NCI-H2107 (cell line): ENCODE data around the gene SMIM11.
"Not testable (repeated sequence)": the region's sequence is repeated elsewhere in the genome, so short reads cannot be mapped to it uniquely, and the experiment has no call there.

Experiments
- DNase-seq: peaks from one replicate; lab custom pipeline; 2025; lab: John Stamatoyannopoulos, UW

SMIM11 gene

DNA sequence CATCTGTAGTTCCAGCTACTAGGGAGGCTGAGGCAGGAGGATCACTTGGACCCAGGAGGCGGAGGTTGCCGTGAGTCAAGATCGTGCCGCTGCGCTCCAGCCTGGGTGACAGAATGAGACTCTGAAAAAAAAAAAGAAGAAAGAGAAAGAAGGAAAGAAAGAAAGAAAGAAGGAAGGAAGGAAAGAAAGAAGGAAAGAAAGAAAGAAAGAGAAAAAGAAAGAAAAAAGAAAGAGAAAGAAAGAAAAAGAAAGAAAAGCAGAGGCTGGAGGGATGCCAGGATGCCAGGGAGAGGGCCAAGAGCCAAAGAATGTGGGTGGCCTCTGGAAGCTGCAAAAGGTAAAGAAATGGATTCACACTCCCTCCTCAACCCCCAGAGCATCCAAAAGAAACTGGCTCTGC, 19.7 kb upstream of the SMIM11 start:
- DNase-seq = no peak

DNA sequence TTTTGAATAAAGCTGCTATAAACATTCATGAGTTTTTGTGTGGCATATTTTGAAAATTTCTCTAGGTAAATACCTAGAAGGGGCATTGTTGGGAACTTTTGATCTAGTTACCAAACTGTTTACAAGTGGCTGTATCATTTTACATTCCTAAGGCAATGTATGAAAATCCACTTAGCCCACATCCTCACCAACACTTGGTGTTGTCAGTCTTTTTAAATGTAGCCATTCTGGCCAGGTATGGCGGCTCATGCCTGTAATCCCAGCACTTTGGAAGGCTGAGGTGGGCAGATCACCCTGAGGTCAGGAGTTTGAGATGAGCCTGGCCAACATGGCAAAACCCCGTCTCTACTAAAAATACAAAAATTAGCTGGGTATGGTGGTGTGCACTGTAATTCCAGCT, 17.4 kb upstream of the SMIM11 start:
- DNase-seq = no peak

DNA sequence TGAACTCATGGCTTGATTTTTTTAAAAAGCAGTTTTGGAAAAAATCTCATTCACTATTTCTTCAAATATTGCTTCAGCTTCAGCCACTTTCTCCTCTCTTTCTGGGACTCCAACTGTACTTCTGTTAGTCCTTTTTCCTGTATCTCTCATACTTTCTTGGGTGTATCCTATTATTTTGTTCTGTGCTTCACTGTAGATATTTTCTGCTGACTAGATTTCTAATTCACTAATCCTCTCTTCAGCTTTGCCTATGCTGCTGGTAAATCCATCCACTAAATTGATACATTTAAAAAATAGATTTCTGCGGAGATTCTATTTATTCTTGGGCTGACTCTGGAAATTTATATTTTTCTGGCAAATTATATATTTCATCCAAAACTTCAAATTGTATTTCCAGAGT, 16.4 kb upstream of the SMIM11 start:
- no peak for DNase-seq

DNA sequence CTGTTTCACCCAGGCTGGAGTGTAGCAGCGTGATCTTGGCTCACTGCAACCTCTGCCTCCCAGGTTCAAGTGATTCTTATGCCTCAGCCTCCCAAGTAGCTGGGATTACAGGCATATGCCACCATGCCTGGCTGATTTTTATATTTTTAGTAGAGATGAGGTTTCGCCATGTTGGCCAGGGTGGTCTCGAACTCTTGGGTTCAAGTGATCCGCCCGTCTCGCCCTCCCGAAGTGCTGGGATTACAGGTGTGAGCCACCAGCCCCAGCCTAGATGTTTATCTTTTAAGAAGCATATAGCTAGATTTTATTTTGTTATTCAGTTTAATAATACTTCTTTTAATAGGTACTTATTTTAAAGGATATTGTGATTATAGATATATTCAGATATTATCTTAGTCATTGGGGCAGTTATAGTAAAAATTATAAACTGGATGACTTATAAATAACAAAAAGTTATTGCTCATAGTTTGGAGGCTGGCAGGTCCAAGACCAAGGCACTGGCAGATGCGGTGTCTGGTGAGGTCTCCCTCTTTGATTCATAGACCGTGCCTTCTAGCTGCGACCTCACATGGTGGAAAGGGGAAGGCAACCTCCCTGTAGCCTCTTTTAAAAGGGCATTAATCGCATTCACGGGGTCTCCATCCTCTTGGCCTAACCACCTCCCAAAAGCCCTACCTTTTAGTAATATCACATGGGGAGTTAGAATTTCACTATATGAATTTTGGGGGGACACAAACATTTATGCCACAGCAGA, 14.6 kb upstream of the SMIM11 start:
- no peak for DNase-seq

DNA sequence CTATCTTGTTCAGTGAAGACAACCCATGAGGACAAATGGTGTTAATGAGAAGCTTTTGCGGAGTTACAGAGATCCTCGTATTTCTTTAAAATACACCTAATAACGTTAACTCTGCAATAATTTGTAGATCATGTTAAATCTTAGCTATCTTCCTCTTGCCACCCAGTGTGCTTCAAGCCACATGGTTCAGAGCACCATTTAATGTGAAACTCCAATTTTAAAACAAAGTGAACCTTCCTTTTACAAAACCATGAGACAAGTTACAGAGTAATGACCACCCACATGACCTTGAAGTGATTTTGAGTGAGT, 13.2 kb upstream of the SMIM11 start:
- DNase-seq = no peak

DNA sequence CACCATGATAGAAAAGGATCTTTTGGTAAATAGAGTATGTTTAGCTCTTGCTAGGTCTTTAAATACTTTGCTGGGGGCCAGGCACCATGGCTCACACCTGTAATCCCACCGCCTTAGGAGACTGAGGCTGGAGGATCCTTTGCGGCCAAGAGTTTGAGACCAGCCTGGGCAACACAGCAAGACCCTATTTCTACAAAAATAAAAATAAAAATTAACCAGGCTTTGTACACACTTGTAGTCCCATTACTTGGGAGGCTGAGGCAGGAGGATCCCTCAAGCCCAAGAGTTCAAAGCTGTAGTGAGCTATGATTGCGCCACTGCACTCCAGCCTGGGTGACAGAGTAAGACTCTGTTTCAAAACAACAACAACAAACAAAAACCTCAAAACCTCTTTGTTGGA, 12.6 kb upstream of the SMIM11 start:
- no peak for DNase-seq

DNA sequence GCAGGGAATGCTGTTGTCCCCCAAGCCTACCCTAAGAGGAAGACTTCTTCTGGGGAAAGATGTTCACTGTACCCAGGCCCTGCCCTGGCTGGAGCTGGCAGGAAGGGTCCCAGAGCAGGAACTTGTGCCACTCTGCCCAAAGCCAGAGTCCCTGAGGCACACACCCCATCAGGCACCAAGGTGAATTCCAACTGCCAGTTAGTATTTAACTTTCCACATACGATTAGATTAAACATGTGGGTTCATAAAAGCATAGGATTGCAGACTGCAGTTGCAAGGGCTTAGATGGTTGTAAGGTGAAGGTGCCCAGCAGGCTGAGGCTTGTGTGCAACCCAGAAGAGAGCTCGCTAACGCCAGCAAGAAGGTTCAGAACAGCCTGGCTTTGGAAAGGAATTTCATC, 11.6 kb upstream of the SMIM11 start, which contains the start of gene KCNE2:
TSS of gene KCNE2 (plus strand) at position 274 of the 400 bp plus-strand sequence. CDS start 6,473 bp downstream, outside the sequence.
- no peak for DNase-seq

DNA sequence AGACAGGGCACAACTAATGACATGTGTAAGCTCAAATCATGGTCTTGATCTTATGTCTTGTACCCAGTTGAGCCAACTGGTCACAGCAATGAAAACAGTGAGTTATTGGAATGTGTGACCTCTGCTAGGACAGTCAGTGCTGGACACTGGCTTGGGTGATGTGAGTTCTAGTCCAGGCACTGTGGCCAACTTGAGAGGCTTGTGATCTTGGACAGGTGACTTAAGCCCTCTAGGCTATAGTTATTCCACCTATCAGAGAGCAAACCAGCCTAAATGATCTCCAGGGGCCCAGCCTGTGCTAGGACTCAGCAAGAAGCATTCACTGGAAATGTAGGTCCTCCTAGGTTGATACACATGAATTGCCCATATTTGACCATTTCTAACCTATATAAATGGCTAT, 10.4 kb upstream of the SMIM11 start:
- DNase-seq = no peak

DNA sequence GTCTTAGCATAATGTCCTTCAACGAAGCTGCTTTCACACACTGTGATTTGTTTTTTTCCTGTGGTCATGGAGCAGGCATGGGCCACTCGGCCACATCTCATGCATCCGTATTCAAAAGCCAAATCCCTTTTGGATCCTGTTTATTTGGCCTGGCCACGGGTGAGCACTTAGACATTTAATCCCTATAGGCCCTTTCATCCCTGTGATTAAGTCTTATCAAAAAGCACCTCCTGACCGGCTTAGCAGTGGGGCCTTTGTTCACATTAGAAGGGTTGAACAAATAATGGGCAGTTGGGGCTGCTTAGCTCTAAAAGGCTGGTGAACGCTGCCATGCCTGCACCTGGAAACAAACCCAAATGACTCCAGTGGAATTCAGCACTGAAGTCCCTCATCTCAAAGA, 9.5 kb upstream of the SMIM11 start:
- no peak for DNase-seq

DNA sequence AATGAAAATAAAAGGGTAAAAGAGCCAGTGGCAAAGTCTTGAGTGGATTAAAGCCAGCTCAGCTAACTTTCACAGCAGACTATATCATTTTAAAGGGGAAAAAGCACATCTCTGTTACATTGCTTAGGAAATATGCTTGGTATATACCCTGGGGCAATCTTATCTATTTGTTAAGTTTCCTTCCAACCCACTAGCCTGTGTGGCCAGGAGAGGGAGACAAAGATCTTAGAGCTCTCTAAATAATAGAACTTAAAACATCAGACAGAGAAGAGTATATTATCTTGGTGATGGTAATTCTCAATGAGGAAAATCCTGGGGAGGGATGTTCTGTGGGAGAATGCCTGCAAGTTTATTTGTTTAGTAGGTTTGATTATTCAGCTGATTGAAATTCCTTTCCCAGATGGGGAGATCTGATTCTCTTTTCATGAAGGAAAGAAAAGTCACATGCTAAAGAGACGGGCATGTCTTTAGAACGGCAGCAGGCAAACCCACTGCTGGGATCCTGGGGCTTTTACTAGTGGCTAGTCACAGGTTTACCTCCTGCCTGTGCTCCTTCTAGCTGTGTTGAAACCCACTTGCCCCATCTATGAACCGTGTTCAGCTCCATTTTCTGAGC, 7.9 kb upstream of the SMIM11 start:
- DNase-seq = peak; percentile 72

DNA sequence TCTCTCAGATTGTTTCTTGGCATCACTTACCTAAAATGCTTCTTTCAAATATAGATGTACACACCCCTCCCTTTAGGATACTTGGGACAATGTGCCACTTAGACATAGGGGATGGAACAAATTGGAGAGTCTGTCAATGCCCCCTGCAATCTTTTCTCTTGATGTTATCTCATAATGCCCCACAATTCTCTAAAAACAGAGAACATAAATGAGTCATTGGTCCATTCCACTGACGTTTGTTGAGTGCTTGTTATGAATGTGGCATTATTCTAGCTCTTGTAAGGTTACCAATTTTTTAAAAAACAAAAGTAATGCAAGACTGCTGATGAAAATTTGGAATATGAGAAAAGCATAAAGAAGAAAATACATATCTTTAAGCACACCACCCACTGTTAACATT, 5.6 kb upstream of the SMIM11 start:
- no peak for DNase-seq

DNA sequence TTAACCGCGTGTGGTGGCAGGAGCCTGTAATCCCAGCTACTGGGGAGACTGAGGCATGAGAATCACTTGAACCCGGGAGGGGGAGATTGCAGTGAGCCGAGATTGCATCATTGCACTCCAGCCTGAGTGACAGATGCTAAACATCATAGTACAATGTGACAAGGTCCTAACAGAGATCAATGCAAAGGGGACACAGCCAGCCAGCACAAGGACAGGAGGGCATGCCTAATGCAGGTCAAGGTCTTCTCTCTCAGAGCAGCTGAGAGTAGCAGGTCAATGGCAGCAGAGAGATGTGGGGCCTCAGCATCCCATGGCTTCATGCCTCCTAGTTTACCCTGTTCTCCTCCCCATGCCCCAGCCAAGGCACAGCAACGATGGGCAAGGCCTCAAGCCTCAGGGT, 3.0 kb upstream of the SMIM11 start:
- no peak for DNase-seq

DNA sequence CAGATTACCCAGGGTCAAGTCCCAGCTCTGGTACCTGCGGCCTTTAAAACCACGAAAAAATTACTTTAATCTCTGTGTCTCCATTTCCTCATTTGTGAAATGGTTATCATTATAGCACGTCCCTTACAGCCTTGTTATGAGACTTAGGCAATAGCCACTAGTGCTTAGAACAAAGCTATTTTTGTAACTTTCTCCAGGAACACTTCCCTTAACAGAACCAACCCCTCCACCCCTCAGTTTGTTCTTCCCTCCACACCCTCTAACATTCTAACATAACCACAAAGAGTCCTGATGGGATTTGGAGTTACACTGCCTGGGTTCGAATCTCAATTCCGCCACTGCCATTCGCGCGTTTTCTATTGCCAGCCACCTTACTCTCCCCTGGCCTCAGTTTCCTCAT, 845 bp upstream of the SMIM11 start:
- DNase-seq = not testable (repeated sequence)

DNA sequence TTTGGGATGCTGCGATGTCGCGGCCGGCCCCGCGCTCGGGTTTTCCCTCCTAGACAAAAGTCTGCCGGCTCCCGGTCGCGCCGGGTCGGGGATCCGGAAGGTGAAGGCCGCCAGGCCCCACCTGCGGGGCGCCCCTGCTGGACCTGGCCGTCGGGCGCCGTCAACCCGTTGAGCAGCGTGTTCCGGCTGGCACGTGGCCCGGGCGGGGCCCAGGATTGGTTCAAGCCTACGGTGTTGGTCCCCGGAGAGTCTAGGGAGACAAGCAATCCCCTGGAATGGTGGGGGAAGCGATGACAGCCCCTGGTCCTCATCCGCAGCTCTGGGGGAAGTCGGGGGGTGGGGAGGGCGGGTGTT, 289 bp downstream of the SMIM11 start:
- not testable (repeated sequence) for DNase-seq

DNA sequence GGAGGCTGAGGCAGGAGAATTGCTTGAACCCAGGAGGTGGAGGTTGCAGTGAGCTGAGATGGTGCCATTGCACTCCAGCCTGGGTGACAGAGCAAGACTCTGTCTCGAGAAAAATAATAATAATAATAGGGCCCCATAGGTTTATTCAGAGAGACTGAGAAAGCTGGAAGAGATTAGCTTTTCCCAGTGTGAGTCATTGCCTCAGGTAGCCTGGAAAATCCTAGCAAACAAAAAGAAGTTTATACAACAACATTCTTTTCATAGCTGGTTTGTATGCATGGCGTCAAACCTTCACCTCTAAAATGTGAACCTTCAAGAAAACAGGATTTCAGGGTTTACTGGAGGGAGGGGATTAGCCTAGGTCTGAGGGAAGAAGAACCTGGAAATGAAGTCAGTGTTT, 7.8 kb downstream of the SMIM11 start:
- DNase-seq = not testable (repeated sequence)

DNA sequence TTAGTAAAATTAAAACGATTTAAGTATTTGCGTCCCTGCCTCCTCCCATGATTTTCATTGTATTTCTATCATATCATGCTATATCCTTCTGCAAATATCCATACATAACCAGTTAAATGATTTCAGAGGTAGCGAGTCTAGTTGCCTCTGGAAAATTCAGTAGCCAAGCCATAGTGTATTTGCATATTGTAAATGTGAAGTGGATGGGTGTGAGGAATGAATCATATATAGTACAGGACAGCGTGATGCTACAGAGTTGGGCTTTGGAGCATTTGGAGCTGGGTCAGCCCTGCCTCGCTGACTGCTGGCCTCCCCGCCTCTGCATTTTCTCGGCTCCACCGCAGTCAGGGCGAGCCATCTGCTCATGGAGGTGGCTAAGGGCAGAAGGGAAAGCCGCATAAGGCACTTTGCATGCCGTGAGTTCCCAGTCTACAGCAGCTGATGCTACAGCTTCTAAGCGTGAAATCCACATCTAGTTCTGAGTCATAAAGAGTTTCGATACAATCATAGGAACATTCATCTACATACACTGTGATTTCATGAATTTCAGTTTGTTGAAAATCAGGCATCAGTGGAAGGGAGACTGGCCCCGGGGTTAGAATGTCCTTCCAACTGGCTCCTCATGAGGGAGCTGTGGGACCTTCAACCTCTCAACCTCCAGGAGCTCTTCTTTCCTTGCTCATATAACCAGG, 8.6 kb downstream of the SMIM11 start:
- DNase-seq = not testable (repeated sequence)

DNA sequence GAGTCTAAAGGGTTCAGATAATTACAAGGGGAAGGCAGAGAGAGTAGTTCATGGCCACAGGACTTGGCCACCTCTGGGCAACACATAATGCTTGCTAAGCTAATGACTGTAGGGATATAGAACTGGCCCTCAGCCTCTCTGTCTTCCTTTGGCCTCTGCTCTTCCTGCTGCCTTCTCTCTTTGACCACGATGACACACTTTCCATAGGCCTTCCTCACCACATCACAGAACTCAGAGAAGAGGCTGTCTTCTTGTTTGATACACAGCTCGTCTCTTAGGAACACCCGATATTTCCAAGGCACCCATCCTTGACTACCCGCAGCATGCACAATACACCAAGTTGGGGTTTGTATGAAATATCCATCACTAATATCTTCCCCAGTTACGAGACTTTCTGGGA, 25.2 kb downstream of the SMIM11 start:
- DNase-seq = not testable (repeated sequence)

DNA sequence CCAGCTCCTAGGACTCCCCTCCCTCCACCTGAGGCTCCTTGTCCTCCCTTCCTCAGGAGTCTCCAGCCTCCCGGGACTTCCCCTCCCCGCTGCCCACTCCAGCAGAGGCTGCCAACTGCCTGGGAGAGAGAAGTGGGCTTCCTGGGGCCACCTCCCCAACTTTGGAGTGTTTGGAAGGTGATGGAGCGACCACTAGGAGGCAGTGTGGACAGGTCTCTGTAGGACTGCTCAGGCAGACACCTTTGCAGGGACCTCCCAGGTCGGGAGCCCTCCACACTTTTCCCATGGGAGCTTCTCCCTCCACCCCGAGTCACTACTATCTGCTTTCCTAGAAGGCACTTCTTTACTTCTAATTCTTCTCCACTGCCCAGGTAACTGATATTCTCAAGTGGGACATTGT, 29.4 kb downstream of the SMIM11 start:
- not testable (repeated sequence) for DNase-seq

DNA sequence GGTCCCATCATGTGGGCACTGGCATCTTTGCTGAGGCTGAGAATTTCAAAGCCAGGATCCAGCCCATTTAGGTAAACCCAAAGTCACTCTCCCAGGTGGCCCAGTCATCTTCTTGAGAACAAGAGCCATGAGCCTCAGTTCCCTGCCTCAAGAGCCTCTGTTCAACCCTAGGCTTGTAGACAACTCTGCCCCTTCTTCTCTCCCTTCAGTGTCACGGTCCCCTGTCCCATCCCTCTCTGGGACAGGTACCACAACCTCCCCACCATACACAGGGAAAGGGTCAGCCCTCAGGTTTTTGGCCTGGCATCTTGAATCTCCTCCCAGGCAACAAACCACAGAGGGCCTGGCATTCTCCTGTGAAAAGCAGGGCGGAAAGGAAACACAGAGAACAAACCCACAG, 30.4 kb downstream of the SMIM11 start:
- DNase-seq = not testable (repeated sequence)

DNA sequence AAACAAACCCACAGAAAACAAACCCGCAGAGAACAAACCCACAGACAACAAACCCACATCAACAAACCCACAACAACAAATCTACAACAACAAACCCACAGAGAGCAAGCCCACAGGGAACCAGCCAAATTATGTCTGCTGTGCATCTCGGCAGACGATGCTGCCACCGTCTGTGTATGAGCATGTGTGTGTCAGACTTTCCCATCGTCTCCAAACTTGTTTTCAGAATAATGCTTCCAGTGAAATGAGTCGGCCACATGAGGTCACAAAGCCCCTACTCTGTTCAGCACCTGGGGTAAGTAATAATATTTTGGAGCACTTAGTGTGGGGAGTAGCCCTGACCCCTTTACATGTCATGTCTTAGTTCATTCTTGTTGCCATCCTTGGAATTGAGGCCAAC, 30.8 kb downstream of the SMIM11 start:
- not testable (repeated sequence) for DNase-seq

DNA sequence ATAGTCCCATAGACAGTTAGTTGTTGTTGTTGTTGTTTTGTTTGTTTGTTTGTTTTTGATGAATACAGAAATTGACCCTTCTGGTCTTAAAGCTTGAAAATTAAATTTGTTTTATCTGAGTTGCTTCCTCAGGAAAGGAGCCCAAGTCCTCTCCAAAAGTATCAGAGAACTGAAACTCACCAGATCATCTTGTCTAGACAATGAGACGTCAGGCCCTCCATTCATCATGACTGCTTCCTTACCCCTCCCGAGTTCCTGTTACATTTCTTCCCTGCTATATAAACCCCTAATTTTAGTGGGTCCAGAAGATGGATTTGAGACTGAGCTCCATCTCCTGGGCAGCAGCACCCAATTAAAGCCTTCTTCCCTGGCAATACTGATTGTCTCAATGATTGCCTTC, 31.4 kb downstream of the SMIM11 start:
- DNase-seq = not testable (repeated sequence)

DNA sequence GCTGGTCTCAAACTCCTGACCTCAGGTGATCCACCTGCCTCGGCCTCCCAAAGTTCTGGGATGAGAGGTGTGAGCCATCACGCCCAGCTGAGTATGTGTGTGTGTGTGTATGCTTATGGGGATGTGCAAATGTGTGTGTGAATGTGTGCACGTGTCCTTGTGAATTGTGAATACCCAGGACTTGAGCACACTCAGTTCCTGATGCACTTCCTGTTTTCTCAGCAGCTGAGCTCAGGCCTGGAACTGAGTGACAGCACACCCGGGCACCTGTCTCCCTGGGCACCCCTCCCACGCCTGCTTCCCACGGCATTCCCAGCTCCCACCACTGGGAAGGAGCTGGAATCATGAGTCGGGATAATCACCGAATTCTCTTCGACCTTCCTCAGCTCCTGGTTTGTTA, 32.0 kb downstream of the SMIM11 start:
- not testable (repeated sequence) for DNase-seq

DNA sequence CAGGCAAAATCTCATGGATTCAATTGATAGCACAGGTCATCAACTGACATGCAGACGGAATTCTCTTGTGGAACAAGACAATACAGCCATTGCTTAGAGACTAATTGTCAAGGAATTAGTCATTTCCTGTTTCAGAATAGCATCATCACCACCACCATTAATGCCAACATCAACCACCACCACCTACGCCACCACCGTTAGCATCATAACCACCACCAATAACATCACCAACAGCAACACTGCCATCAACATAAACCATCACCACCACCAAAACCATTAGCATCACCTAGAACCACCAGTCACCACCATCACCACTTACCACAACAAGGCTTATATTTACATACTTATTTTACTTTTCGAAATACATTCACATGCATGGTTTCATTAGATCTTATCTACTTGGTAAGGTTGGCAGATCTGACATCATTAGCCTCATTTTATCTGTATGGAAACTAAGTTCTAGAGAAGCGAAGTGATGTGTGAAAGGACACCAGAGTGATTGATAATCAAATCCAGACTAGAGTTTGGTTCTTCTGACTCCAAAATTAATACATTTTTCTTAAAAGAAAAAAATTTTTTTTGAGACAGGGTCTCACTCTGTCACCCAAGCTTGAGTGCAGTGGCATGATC, 42.3 kb downstream of the SMIM11 start:
- DNase-seq = not testable (repeated sequence)
